WTC11 (cell line): ENCODE measurements around the gene KNSTRN. TPM values are rescaled to one million over a fixed set of nuclear protein-coding genes. Genes with fewer than 3 reads are reported as not detected.

Source experiments
- ATAC-seq: fragments of 200-7000 bp; cut with Tn5 transposase; 2 replicates; pipeline ENCODE4 v1.10.0; 2021; ENCODE audit warnings: mild to moderate bottlenecking, moderate library complexity
- CTCF ChIA-PET: fragments of 300-600 bp; sonication (Branson Sonifier 250); formaldehyde crosslinking; loops from one replicate; lab custom pipeline; 2021; ENCODE audit warnings: antibody characterized with exemption; lab: Charles Lee
- POLR2A ChIA-PET: fragments of 350-600 bp; sonication (Branson Sonifier 250); formaldehyde crosslinking; loops from one replicate; lab custom pipeline; 2021; ENCODE audit warnings: antibody characterized with exemption; lab: Charles Lee
- DNase-seq: peaks from one replicate; pipeline ENCODE4 v3.0.0; 2021; ENCODE audit warnings: low spot score
- H3K27ac Mint-ChIP-seq: 2 replicates; pipeline ENCODE4 v1.8.0; 2021; ENCODE audit warnings: mixed read lengths
- H3K27me3 Mint-ChIP-seq: 2 replicates; pipeline ENCODE4 v1.8.0; 2021; ENCODE audit warnings: low read depth, mild to moderate bottlenecking, moderate library complexity, mixed read lengths
- H3K36me3 Mint-ChIP-seq: 2 replicates; pipeline ENCODE4 v1.8.0; 2021; ENCODE audit warnings: mixed read lengths
- H3K4me1 Mint-ChIP-seq: 2 replicates; pipeline ENCODE4 v1.8.0; 2022; ENCODE audit warnings: mixed read lengths
- H3K4me3 Mint-ChIP-seq: 2 replicates; pipeline ENCODE4 v1.8.0; 2021; ENCODE audit warnings: mild to moderate bottlenecking, moderate library complexity, mixed read lengths
- H3K9me3 Mint-ChIP-seq: 2 replicates; pipeline ENCODE4 v1.8.0; 2021; ENCODE audit warnings: mixed read lengths
- AFF4 ChIP-seq: sonication (generic); formaldehyde crosslinking; IDR thresholded peaks from 2 replicates; pipeline ENCODE4 v1.8.1; 2023; ENCODE audit warnings: mild to moderate bottlenecking, missing genetic modification reagents, borderline replicate concordance
- CBFB ChIP-seq: sonication (generic); formaldehyde crosslinking; IDR thresholded peaks from 2 replicates; pipeline ENCODE4 v1.8.1; 2022; ENCODE audit warnings: mild to moderate bottlenecking, low read depth, missing genetic modification reagents
- CDX4 ChIP-seq: fragments of 250-450 bp; sonication (Bioruptor Pico); IDR thresholded peaks from 2 replicates; pipeline ENCODE4 v1.9.0; 2021; ENCODE audit warnings: moderate library complexity, mild to moderate bottlenecking, inconsistent platforms, borderline replicate concordance
- E2F1 ChIP-seq: sonication (generic); formaldehyde crosslinking; IDR thresholded peaks from 2 replicates; pipeline ENCODE4 v1.8.0; 2022; ENCODE audit warnings: mild to moderate bottlenecking, missing genetic modification reagents
- EMX1 ChIP-seq: fragments of 250-450 bp; sonication (Bioruptor Pico); IDR thresholded peaks from 2 replicates; pipeline ENCODE4 v1.8.0; 2021; ENCODE audit warnings: mild to moderate bottlenecking
- ERG ChIP-seq: fragments of 250-450 bp; sonication (Bioruptor Pico); IDR thresholded peaks from 2 replicates; pipeline ENCODE4 v1.8.0; 2021; ENCODE audit warnings: mild to moderate bottlenecking
- SOX15 ChIP-seq: fragments of 250-450 bp; sonication (Bioruptor Pico); IDR thresholded peaks from 2 replicates; pipeline ENCODE4 v1.9.0; 2021; ENCODE audit warnings: mild to moderate bottlenecking
- TEAD1 ChIP-seq: sonication (generic); formaldehyde crosslinking; IDR thresholded peaks from 2 replicates; pipeline ENCODE4 v1.8.0; 2022; ENCODE audit warnings: mild to moderate bottlenecking, missing genetic modification reagents
- ZNF138 ChIP-seq: sonication (generic); formaldehyde crosslinking; conservative IDR thresholded peaks from 2 replicates; pipeline ENCODE4 v1.8.1; 2022; ENCODE audit warnings: mild to moderate bottlenecking, moderate library complexity, missing genetic modification reagents
- ZNF263 ChIP-seq: sonication (generic); formaldehyde crosslinking; IDR thresholded peaks from 2 replicates; pipeline ENCODE4 v1.8.1; 2022; ENCODE audit warnings: low read depth, mild to moderate bottlenecking, moderate library complexity, missing genetic modification reagents
- ZNF416 ChIP-seq: fragments of 250-450 bp; sonication (Bioruptor Pico); IDR thresholded peaks from 2 replicates; pipeline ENCODE4 v1.9.0; 2021; ENCODE audit warnings: mild to moderate bottlenecking, inconsistent platforms
- ZNF423 ChIP-seq: fragments of 250-450 bp; sonication (Bioruptor Pico); IDR thresholded peaks from 2 replicates; pipeline ENCODE4 v2.1.2; 2022; ENCODE audit warnings: mild to moderate bottlenecking, moderate library complexity
- total RNA-seq: library from RNA; stranded (reverse); gene quantifications from 3 replicates; pipeline ENCODE4 v1.2.3, GENCODE V29; 2021
- TF ChIP-seq, protein P1 (sequence below): sonication (generic); formaldehyde crosslinking; IDR thresholded peaks from 2 replicates; pipeline ENCODE4 v1.8.0; 2022; ENCODE audit warnings: mild to moderate bottlenecking, missing genetic modification reagents

KNSTRN gene
- total RNA-seq, 1 experiment from 2014 or later = 73.4 TPM

DNA sequence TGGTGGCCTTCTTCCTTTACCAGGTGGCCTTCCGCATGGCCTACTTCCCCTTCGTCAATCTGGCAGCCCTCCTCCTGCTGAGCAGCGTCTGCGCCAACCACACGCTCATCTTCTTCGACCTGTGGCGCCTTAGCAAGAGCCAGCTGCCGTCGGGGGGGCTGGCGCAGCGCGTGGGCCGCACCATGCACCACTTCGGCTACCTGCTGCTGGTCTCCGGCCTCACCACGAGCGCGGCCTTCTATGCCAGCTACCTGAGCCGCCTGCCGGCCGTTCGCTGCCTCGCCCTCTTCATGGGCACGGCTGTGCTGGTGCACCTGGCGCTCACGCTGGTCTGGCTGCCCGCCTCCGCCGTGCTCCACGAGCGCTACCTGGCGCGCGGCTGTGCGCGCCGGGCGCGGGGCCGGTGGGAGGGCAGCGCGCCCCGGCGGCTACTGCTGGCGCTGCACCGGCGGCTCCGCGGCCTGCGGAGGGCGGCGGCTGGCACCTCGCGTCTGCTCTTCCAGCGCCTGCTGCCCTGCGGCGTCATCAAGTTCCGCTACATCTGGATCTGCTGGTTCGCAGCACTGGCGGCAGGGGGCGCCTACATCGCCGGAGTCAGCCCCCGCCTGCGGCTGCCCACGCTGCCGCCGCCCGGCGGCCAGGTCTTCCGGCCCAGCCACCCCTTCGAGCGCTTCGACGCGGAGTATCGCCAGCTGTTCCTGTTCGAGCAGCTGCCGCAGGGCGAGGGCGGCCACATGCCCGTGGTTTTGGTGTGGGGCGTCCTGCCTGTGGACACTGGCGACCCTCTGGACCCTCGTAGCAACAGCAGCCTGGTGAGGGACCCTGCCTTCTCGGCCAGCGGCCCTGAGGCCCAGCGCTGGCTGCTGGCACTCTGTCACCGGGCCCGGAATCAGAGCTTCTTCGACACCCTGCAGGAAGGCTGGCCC is 14.6 kb upstream of the KNSTRN start (continued):
- TF ChIP-seq ERG (CRISPR knock-in tag) = no peak
- TF ChIP-seq, protein P1, sequence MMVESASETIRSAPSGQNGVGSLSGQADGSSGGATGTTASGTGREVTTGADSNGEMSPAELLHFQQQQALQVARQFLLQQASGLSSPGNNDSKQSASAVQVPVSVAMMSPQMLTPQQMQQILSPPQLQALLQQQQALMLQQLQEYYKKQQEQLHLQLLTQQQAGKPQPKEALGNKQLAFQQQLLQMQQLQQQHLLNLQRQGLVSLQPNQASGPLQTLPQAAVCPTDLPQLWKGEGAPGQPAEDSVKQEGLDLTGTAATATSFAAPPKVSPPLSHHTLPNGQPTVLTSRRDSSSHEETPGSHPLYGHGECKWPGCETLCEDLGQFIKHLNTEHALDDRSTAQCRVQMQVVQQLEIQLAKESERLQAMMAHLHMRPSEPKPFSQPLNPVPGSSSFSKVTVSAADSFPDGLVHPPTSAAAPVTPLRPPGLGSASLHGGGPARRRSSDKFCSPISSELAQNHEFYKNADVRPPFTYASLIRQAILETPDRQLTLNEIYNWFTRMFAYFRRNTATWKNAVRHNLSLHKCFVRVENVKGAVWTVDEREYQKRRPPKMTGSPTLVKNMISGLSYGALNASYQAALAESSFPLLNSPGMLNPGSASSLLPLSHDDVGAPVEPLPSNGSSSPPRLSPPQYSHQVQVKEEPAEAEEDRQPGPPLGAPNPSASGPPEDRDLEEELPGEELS = peak; percentile 99
- peak; percentile 98 for TF ChIP-seq TEAD1

DNA sequence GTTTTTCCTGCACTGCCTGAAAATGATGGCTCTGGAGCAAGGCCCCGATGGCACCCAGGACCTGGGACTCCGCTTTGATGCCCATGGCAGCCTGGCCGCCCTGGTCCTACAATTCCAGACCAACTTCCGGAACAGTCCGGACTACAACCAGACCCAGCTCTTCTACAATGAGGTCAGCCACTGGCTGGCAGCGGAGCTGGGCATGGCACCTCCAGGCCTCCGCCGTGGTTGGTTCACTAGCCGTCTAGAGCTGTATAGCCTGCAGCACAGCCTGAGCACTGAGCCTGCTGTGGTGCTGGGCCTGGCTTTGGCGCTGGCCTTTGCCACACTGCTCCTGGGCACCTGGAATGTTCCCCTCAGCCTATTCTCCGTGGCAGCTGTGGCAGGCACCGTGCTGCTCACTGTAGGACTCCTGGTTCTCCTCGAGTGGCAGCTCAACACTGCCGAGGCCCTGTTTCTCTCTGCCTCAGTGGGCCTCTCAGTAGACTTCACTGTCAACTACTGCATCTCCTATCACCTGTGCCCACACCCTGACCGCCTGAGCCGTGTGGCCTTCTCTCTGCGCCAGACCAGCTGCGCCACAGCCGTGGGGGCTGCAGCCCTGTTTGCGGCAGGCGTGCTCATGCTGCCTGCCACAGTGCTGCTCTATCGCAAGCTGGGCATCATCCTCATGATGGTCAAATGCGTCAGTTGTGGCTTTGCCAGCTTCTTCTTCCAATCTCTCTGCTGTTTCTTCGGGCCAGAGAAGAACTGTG is 13.6 kb upstream of the KNSTRN start:
- H3K27me3 Mint-ChIP-seq = peaks cover 45% of the 10 kb centered on the region
- POLR2A ChIA-PET = interaction anchor here (0.5 to 1.8 kb wide), 2 partner anchors 14 to 585 kb away, joined by 4 to 6 read pairs; partner anchors contain the start of gene KNSTRN
- H3K27ac Mint-ChIP-seq = no peak overlapping the region
- peaks cover 25% of the 10 kb centered on the region for H3K4me1 Mint-ChIP-seq
- H3K4me3 Mint-ChIP-seq = no peak overlapping the region
- ATAC-seq (no peak), DNase-seq (no peak)
- CTCF ChIA-PET = interaction anchor here (0.6 to 8.4 kb wide), 22 partner anchors 11 to 151 kb away, joined by 3 to 87 read pairs (median 6); partner anchors contain the start of genes CCDC9B, DISP2, INAFM2 and IVD
- no peaks in the 10 kb centered on the region for H3K36me3 Mint-ChIP-seq
- TF ChIP-seq SOX15 (CRISPR knock-in tag) = no peak
- TF ChIP-seq E2F1 (CRISPR knock-in tag) = no peak
- TF ChIP-seq AFF4 (CRISPR knock-in tag) = no peak
- no peak for TF ChIP-seq ZNF423 (CRISPR knock-in tag)
- no peak for TF ChIP-seq ZNF416 (CRISPR knock-in tag)
- H3K9me3 Mint-ChIP-seq = no peaks in the 10 kb centered on the region

GRCh38 chr15:40369474-40369869 is 13.0 kb upstream of the KNSTRN start:
- Mint-ChIP-seq H3K36me3 (no peaks in the 10 kb centered on the region), H3K27me3 (peaks cover 45% of the 10 kb centered on the region), H3K4me3 (no peak overlapping the region), H3K4me1 (peaks cover 25% of the 10 kb centered on the region), H3K9me3 (no peaks in the 10 kb centered on the region), H3K27ac (no peak overlapping the region)
- ATAC-seq = no peak
- ChIA-PET CTCF (interaction anchor here (0.6 to 8.4 kb wide), 6 partner anchors 13 to 54 kb away, joined by 3 to 87 read pairs (median 27); partner anchors contain the start of genes CCDC9B and KNSTRN), POLR2A (interaction anchor here (1.3 kb wide), 1 partner anchor 13 kb away, joined by 4 read pairs; the partner anchor contains the start of gene KNSTRN)
- TF ChIP-seq ZNF263 (CRISPR knock-in tag) = no peak
- TF ChIP-seq ZNF138 (CRISPR knock-in tag) = no peak
- no peak for TF ChIP-seq CBFB (CRISPR knock-in tag)
- no peak for TF ChIP-seq CDX4
- TF ChIP-seq EMX1 (CRISPR knock-in tag) = no peak
- DNase-seq = no peak
